ENCODE results near the gene GPSM1. TPM values are rescaled to one million over a fixed set of nuclear protein-coding genes. Genes with fewer than 3 reads are reported as not detected.

The GPSM1 gene
- total and polyA plus RNA-seq, 9 of the 15 experiments (the other 6 are each of a cell fraction or from before 2014, with no cell fraction given), result 0.04 to 14.2 (median 3.1) TPM

DNA sequence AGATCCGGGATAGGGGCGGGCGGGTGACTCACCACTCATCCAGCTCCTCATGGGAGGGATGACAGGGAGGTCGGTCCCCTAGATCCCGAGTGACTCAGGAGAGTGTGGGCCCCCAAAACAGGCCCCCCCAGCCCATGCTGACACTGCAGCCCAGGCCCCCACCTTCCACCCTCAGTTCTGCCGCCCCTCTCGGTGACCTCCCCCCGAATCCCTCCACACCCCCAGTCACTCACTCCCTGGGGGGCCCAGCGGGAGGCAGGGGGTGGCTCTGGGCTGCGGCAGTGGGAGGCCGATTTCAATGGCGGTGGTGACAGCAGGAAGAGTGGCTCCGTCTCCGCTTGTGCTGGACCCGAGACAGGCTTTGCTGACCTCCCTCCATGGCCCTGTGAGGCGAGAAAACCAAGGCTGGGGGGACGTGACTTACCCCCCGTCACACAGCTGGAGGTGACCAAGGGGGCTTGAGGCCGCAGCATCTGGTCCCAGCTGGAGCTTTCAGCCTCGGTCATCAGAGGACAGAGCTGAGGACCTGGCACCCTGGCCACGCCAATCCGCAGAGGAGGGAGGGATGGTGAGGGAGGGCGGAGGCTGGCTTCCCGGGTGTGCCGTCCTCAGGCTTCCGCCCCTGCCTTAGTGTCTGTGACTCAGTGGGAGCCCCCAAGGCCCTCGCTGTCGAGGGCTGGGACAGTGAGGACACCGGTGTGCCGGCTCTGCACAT, 9.0 kb downstream of the GPSM1 start:
- Histone ChIP-seq H3K27me3 (ENCODE audit: control insufficient read depth in 2 of 2, insufficient read depth in 2 of 2, low read length in 2 of 2) (no peaks in the 10 kb centered on the region), H3K4me1 (replicated peaks in 1 of 2; ENCODE audit: control insufficient read depth in 2 of 2, insufficient read depth in 2 of 2, low read length in 2 of 2) (peaks cover 0 to 95% of the 10 kb centered on the region in 2 experiments; a peak in 2 of 5 replicates), H3K36me3 (ENCODE audit: control insufficient read depth, insufficient read depth, low read length) (peaks cover 22% of the 10 kb centered on the region; the same call in 1 of the 3 replicates), H3K4me2 (ENCODE audit: insufficient read depth, low read length) (no peak overlapping the region), H2AFZ (ENCODE audit: low read depth, low read length) (no peak overlapping the region), H3K4me3 (no peak overlapping the region), H3K9me3 (replicated peaks; ENCODE audit: control insufficient read depth, insufficient read depth, low read depth, low read length) (no peaks in the 10 kb centered on the region), H3K9ac (ENCODE audit: insufficient read depth in 1 of 2, low read depth in 2 of 2, low read length in 2 of 2) (peak overlapping the region in 1 of 2 experiments; percentile 9; a peak in 1 of 4 replicates), H3K79me2 (ENCODE audit: control insufficient read depth, insufficient read depth, low read length) (no peaks in the 10 kb centered on the region), H4K20me1 (replicated peaks; ENCODE audit: control insufficient read depth, insufficient read depth, low read length) (no peaks in the 10 kb centered on the region), H3K27ac (ENCODE audit: extremely low read depth, low read depth, low read length) (no peak overlapping the region), H3K9me1 (ENCODE audit: control insufficient read depth, insufficient read depth, low read length) (peaks cover 3% of the 10 kb centered on the region)
- ChIA-PET CTCF (ENCODE audit: low intra/inter-chr PET ratio) (no interaction called here), POLR2A (interaction anchor here (0.6 to 1.2 kb wide), 2 partner anchors 9 to 70 kb away, joined by 3 to 5 read pairs; partner anchors contain the start of gene GPSM1)
- intact Hi-C loops (cut with micrococcal nuclease), result no loop called here
- no peak for TF ChIP-seq TAL1 (IDR thresholded peaks at IDR 0.05)
- TF ChIP-seq, protein P1, sequence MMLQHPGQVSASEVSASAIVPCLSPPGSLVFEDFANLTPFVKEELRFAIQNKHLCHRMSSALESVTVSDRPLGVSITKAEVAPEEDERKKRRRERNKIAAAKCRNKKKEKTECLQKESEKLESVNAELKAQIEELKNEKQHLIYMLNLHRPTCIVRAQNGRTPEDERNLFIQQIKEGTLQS (IDR thresholded peaks at IDR 0.05), result peak; percentile 31; the same call in 1 of the 2 replicates
- TF ChIP-seq, protein P1 (CRISPR knock-in tag; conservative IDR thresholded peaks at IDR 0.05), result no peak
- WGBS (ENCODE audit: insufficient coverage, low coverage, missing lambda C conversion rate), result 68% methylated on average over 16 of the region's 30 CpGs
- BruUV-seq (replicated peaks), result no TSS peak
- peak in 2 of 4 experiments; percentile 40 to 44 for DNase-seq (ENCODE audit: extremely low read depth in 1 of 4, low spot score in 3 of 4)
- no peak for ATAC-seq
- in situ Hi-C loops (cut with MboI), result loop anchor here (25.0 kb wide), 1 partner anchor 301 kb away; no protein-coding TSS in a partner anchor
- no peak for FAIRE-seq

All from K562 (cell line).